Coronary artery (tissue), 2 donors: Measurements from ENCODE around the gene WAPL.
A peak's percentile ranks its signal among the peaks of the same experiment; 100 is the strongest.
"Not testable (repeated sequence)": the region's sequence is repeated elsewhere in the genome, so short reads cannot be mapped to it uniquely, and the experiment has no call there.

Source experiments
- DNase-seq: peaks from one replicate; pipeline ENCODE4 v3.0.0-alpha.2; 2017; ENCODE audit warnings: low spot score
- H3K27ac ChIP-seq, 2 donors: fragments of 200-600 bp; sonication (generic); one replicate each; pipeline ENCODE4 v1.5.1; 2016 to 2019
- H3K4me3 ChIP-seq: fragments of 200-600 bp; sonication (generic); 2 replicates; pipeline ENCODE4 v1.5.1; 2016; ENCODE audit warnings: mild to moderate bottlenecking, moderate library complexity
- TF ChIP-seq, protein P1 (sequence below): fragments of 200-600 bp; sonication (generic); IDR thresholded peaks from one replicate; pipeline ENCODE4 v1.5.1; 2019; ENCODE audit warnings: antibody characterized with exemption

WAPL gene

DNA sequence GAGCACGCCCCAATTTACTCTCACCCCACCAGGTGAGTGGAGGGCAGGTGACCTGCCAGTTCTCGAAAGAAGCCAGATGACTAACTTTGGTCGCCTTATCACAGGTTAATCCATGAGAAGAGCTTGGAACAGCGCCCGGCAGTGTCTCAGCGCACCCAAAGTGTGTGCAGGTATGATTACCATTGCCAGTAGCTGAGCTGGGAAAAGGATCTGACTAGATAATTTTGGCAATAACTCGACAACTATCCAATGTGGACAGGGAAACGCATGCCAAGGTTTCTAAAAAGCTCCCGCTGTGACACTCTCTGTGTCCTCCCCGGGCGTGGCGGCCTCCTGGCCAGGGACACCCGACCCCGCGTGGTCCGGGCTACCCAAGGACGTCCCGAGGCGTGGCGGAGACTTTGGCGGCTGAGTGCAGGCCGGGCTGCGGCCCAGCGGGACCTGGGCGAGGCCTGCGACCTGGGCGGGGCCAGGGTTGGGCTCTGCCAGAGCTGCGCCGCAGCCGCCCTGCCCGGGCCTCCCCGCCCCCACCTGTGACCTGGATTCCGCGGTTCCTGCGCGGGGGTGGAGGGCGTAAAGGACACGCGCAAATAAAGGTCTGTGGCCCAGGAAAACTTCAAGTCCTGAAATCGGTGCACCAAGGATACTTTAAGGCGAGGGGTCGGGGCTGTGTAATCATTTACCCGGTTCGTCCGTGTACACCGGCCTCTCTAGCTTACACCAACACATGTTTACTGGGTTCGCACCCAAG is 13.7 kb upstream of the WAPL start:
- Histone ChIP-seq H3K4me3 (peak overlapping the region; percentile 72), H3K27ac (no peak overlapping the region)
- TF ChIP-seq, protein P1, sequence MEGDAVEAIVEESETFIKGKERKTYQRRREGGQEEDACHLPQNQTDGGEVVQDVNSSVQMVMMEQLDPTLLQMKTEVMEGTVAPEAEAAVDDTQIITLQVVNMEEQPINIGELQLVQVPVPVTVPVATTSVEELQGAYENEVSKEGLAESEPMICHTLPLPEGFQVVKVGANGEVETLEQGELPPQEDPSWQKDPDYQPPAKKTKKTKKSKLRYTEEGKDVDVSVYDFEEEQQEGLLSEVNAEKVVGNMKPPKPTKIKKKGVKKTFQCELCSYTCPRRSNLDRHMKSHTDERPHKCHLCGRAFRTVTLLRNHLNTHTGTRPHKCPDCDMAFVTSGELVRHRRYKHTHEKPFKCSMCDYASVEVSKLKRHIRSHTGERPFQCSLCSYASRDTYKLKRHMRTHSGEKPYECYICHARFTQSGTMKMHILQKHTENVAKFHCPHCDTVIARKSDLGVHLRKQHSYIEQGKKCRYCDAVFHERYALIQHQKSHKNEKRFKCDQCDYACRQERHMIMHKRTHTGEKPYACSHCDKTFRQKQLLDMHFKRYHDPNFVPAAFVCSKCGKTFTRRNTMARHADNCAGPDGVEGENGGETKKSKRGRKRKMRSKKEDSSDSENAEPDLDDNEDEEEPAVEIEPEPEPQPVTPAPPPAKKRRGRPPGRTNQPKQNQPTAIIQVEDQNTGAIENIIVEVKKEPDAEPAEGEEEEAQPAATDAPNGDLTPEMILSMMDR = no peak
- peak; percentile 75 for DNase-seq

GRCh38 chr10:86533328-86533727 is 11.7 kb upstream of the WAPL start:
- no peak overlapping the region for H3K4me3 ChIP-seq
- no peak for DNase-seq
- TF ChIP-seq, protein P1 = no peak
- H3K27ac ChIP-seq = no peak overlapping the region

DNA sequence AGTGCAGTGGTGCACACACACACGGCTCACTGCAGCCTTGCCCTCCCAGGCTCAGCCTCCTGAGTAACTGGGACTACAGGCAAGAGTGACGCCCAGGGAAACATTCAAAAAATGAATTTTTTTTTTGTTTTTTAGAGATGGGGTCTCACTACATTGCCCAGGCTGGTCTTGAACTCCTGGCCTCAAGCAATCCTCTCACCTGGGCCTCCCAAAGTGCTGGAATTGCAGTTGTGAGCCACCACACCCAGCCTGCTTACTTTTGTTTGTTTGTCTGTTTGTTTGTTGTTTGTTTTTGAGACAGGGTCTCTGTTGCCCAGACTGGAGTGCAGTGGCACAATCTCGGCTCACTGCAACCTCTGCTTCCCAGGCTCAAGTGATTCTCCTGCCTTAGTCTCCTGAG is 7.1 kb upstream of the WAPL start:
- H3K27ac ChIP-seq, H3K4me3 ChIP-seq, DNase-seq: not testable (repeated sequence)

DNA sequence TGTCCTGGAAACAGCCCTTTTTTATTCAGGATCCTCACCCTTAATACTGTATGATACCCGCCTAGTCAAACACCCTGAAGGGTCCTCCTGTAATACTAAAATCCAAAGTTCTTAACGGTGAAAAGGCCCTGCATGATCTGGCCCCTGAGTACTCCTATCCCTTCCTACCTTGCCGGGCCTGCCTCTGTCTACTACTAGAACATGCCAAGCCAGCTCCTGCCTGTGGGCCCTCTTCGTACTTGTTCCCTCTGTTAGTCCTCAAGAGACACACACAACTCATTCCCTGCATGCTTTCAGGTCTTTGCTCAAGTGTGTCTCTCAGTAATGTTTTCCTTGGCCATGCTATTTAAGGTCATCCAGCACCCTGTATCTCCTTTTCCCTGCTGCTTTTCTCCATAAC is 5.0 kb upstream of the WAPL start:
- H3K27ac ChIP-seq = no peak overlapping the region
- DNase-seq = no peak
- TF ChIP-seq, protein P1 = no peak
- H3K4me3 ChIP-seq = no peak overlapping the region

- not testable (repeated sequence) for H3K4me3 ChIP-seq, H3K27ac ChIP-seq, DNase-seq
Observed at GRCh38 chr10:86525713-86526112, 4.1 kb upstream of the WAPL start.

GRCh38 chr10:86524225-86524962 is 2.8 kb upstream of the WAPL start:
- H3K27ac ChIP-seq = no peak overlapping the region

GRCh38 chr10:86523348-86523747 is 1.8 kb upstream of the WAPL start:
- Histone ChIP-seq H3K4me3 (no peak overlapping the region), H3K27ac (no peak overlapping the region)
- DNase-seq = no peak
- TF ChIP-seq, protein P1 = no peak

More at GRCh38 chr10:86524225-86524962, 2.8 kb upstream of the WAPL start:
- DNase-seq = no peak
- no peak overlapping the region for H3K4me3 ChIP-seq
- TF ChIP-seq, protein P1 = no peak

GRCh38 chr10:86522510-86522855 is 891 bp upstream of the WAPL start:
- no peak for DNase-seq
- Histone ChIP-seq H3K27ac (no peak overlapping the region), H3K4me3 (peak overlapping the region; percentile 98)
- TF ChIP-seq, protein P1 = no peak
